Measurements from ENCODE around the gene ALDH4A1.

DNA sequence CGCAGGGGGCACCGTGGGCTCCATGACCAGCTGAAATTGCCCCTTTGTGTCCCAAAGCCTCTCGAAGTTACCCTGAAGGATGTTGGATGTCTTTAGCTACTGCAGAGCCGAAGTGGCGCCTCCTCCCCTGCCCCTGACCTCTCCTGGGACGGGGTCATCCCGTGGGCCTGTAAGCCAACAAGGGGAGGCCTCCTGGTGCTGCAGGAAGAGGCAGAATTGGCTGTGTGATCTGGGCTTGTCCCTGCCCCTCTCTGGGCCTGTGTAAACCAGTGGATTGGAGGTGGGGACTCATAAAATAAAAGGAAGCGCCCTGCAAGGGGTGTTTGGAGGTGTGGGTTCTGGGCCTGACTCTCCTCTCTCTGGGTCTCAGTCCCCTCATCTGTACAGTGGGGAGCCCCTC, 40.8 kb downstream of the ALDH4A1 start:
- TF ChIP-seq, protein P1, sequence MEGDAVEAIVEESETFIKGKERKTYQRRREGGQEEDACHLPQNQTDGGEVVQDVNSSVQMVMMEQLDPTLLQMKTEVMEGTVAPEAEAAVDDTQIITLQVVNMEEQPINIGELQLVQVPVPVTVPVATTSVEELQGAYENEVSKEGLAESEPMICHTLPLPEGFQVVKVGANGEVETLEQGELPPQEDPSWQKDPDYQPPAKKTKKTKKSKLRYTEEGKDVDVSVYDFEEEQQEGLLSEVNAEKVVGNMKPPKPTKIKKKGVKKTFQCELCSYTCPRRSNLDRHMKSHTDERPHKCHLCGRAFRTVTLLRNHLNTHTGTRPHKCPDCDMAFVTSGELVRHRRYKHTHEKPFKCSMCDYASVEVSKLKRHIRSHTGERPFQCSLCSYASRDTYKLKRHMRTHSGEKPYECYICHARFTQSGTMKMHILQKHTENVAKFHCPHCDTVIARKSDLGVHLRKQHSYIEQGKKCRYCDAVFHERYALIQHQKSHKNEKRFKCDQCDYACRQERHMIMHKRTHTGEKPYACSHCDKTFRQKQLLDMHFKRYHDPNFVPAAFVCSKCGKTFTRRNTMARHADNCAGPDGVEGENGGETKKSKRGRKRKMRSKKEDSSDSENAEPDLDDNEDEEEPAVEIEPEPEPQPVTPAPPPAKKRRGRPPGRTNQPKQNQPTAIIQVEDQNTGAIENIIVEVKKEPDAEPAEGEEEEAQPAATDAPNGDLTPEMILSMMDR (conservative IDR thresholded peaks at IDR 0.05; ENCODE audit: low read depth, low read length) = no peak
- TF ChIP-seq EZH2 (IDR thresholded peaks at IDR 0.05; ENCODE audit: borderline replicate concordance, low read depth, low read length, poor library complexity, severe bottlenecking) = no peak
